Dermis blood vessel endothelial cell (primary cell): ENCODE results near the gene SUDS3. TPM values are rescaled to one million over a fixed set of nuclear protein-coding genes. Genes with fewer than 3 reads are reported as not detected.
"Not testable (repeated sequence)": the region's sequence is repeated elsewhere in the genome, so short reads cannot be mapped to it uniquely, and the experiment has no call there.

Experiments used
- DNase-seq: peaks from one replicate; pipeline ENCODE4 v3.0.0; 2010
- total RNA-seq: library from RNA; depleted of rRNA; stranded (reverse); fragments of >200 nt; gene quantifications from 2 replicates; pipeline ENCODE4 v1.2.3, GENCODE V29; 2014

Gene SUDS3
- total RNA-seq, result 32.3 and 33.0 TPM in 2 replicates

- peak; percentile 87 for DNase-seq
These were observed at the start of gene SUDS3 for GRCh38 chr12:118376089-118377020. Gene SUDS3 (plus strand): TSS chr12:118376555. CDS start chr12:118376692, 137 bp downstream.

GRCh38 chr12:118326991-118327390, 49.4 kb upstream of the SUDS3 start:
- no peak for DNase-seq

- DNase-seq, result no peak
These were observed 49.0 kb upstream of the SUDS3 start for GRCh38 chr12:118327391-118327790.

- no peak for DNase-seq
These were observed 47.6 kb upstream of the SUDS3 start for GRCh38 chr12:118328486-118329330.

GRCh38 chr12:118330421-118331018, 45.8 kb upstream of the SUDS3 start:
- DNase-seq, result peak; percentile 79

- DNase-seq, result no peak
These were observed 43.8 kb upstream of the SUDS3 start for GRCh38 chr12:118332511-118332910.

GRCh38 chr12:118334241-118334640, 42.1 kb upstream of the SUDS3 start:
- no peak for DNase-seq

- DNase-seq, result no peak
These were observed 41.3 kb upstream of the SUDS3 start for GRCh38 chr12:118334939-118335567.

GRCh38 chr12:118336123-118336522, 40.2 kb upstream of the SUDS3 start:
- no peak for DNase-seq

GRCh38 chr12:118337194-118337838, 39.0 kb upstream of the SUDS3 start:
- no peak for DNase-seq

GRCh38 chr12:118342090-118342489, 34.3 kb upstream of the SUDS3 start:
- DNase-seq, result no peak

GRCh38 chr12:118344829-118345228, 31.5 kb upstream of the SUDS3 start:
- no peak for DNase-seq

- no peak for DNase-seq
These were observed 31.0 kb upstream of the SUDS3 start for GRCh38 chr12:118345355-118345754.

GRCh38 chr12:118346895-118347294, 29.5 kb upstream of the SUDS3 start:
- DNase-seq, result no peak

GRCh38 chr12:118347916-118348315, 28.4 kb upstream of the SUDS3 start:
- DNase-seq, result no peak

GRCh38 chr12:118350908-118351559, 25.3 kb upstream of the SUDS3 start:
- no peak for DNase-seq

GRCh38 chr12:118353721-118354120, 22.6 kb upstream of the SUDS3 start:
- DNase-seq, result no peak

GRCh38 chr12:118354503-118354902, 21.9 kb upstream of the SUDS3 start:
- not testable (repeated sequence) for DNase-seq

- DNase-seq, result no peak
These were observed 21.5 kb upstream of the SUDS3 start for GRCh38 chr12:118354903-118355302.

GRCh38 chr12:118355843-118356242, 20.5 kb upstream of the SUDS3 start:
- no peak for DNase-seq

GRCh38 chr12:118356809-118357256, 19.5 kb upstream of the SUDS3 start:
- DNase-seq, result no peak
